Naive thymus-derived CD8-positive, alpha-beta T cell (primary cell): ENCODE results near the gene CCR5. TPM values are rescaled to one million over a fixed set of nuclear protein-coding genes. Genes with fewer than 3 reads are reported as not detected.

Experiments
- ATAC-seq, 2 donors: fragments of 150-1000 bp; cut with Tn5 transposase in 1 of 2; sonication (Bioruptor Pico), chemical (Tn5 transposase) in 1 of 2; 1 replicate in 1 of 2; 2 replicates in 1 of 2; pipeline ENCODE4 v1.10.0; 2021; ENCODE audit warnings: mild to moderate bottlenecking in 2 of 2, moderate library complexity in 2 of 2
- POLR2A ChIA-PET: fragments of 350-600 bp; sonication (Branson Sonifier 250); formaldehyde crosslinking; loops from one replicate; lab custom pipeline; 2021; ENCODE audit warnings: antibody characterized with exemption; lab: Charles Lee
- DNase-seq, 10 donors: peaks; one replicate each; pipeline versions ENCODE4 v3.0.0 to v3.0.0-alpha.2; 2020 to 2022
- H3K27ac Mint-ChIP-seq, 10 donors: one replicate each; pipeline ENCODE4 v1.8.0; 2020 to 2022; ENCODE audit warnings: mild to moderate bottlenecking in 10 of 10, mixed read lengths in 10 of 10, moderate library complexity in 4 of 10, inconsistent platforms in 1 of 10
- H3K27me3 Mint-ChIP-seq, 5 donors: one replicate each; pipeline ENCODE4 v1.8.0; 2021 to 2022; ENCODE audit warnings: mixed read lengths in 5 of 5
- H3K36me3 Mint-ChIP-seq, 3 donors: one replicate each; pipeline ENCODE4 v1.8.0; 2020 to 2022; ENCODE audit warnings: mixed read lengths in 3 of 3, mild to moderate bottlenecking in 2 of 3, inconsistent platforms in 1 of 3
- H3K4me1 Mint-ChIP-seq, 4 donors: one replicate each; pipeline ENCODE4 v1.8.0; 2021 to 2022; ENCODE audit warnings: mixed read lengths in 4 of 4
- H3K4me3 Mint-ChIP-seq, 10 donors: one replicate each; pipeline ENCODE4 v1.8.0; 2020 to 2022; ENCODE audit warnings: mild to moderate bottlenecking in 10 of 10, mixed read lengths in 10 of 10, moderate library complexity in 6 of 10, inconsistent platforms in 1 of 10
- H3K9me3 Mint-ChIP-seq, 9 donors: one replicate each; pipeline ENCODE4 v1.8.0; 2020 to 2022; ENCODE audit warnings: mixed read lengths in 9 of 9, mild to moderate bottlenecking in 3 of 9, inconsistent platforms in 1 of 9, moderate library complexity in 1 of 9
- polyA plus RNA-seq, 3 donors: library from polyadenylated mRNA; unstranded; fragments of 300-500 nt; fragmentation: Illumina TruSeq; gene quantifications; one replicate each; pipeline ENCODE4 v1.2.3, GENCODE V29; 2021
- total RNA-seq, 8 experiments: library from RNA in 2 of 8; stranded (reverse) in 2 of 8; gene quantifications; one replicate each; pipeline ENCODE4 v1.2.3 and lab custom pipeline; 2021 to 2026

CCR5 gene
- total and polyA plus RNA-seq, 5 experiments from 2014 or later, result 0.23 to 4.5 (median 0.37) TPM; not detected in 1

- no peak for ATAC-seq
- Mint-ChIP-seq H3K27ac (peak overlapping the region in 3 of 10 donors; percentile 13 to 90 (median 18)), H3K9me3 (peaks cover 0 to 3% (median 0%) of the 10 kb centered on the region in 9 donors), H3K27me3 (peaks cover 0 to 5% (median 1%) of the 10 kb centered on the region in 5 donors), H3K4me3 (peak overlapping the region in 1 of 10 donors; percentile 40), H3K36me3 (no peaks in the 10 kb centered on the region), H3K4me1 (peaks cover 25 to 57% (median 38%) of the 10 kb centered on the region in 4 donors)
- POLR2A ChIA-PET, result no interaction called here
- DNase-seq, result no peak
These were observed 34.7 kb downstream of the CCR5 start for GRCh38 chr3:46405301-46406019.

GRCh38 chr3:46406443-46406787 lies 35.7 kb downstream of the CCR5 start:
- H3K4me1 Mint-ChIP-seq, result peaks cover 25 to 57% (median 38%) of the 10 kb centered on the region in 4 donors

GRCh38 chr3:46406788-46407611 lies 36.3 kb downstream of the CCR5 start, which contains the start of the genes CCR5AS and CCRL2:
Gene CCR5AS (minus strand): TSS chr3:46407066.
Gene CCRL2 (plus strand): TSS chr3:46407259. CDS start chr3:46408080, 821 bp downstream.
- peaks cover 25 to 57% (median 38%) of the 10 kb centered on the region in 4 donors for H3K4me1 Mint-ChIP-seq
- peak within 1 kb of the TSS; percentile 81 to 90 (median 86) for H3K4me3 Mint-ChIP-seq

More at GRCh38 chr3:46406443-46406787, 35.7 kb downstream of the CCR5 start:
- DNase-seq (no peak), ATAC-seq (no peak)
- Mint-ChIP-seq H3K4me3 (peak overlapping the region in 9 of 10 donors; percentile 81 to 90 (median 86)), H3K27ac (peak overlapping the region in 9 of 10 donors; percentile 82 to 96 (median 90)), H3K9me3 (peaks cover 0 to 3% (median 0%) of the 10 kb centered on the region in 9 donors), H3K36me3 (no peaks in the 10 kb centered on the region), H3K27me3 (peaks cover 0 to 5% (median 1%) of the 10 kb centered on the region in 5 donors)
- POLR2A ChIA-PET, result interaction anchor here (0.8 kb wide), 1 partner anchor 18 kb away, joined by 6 read pairs; no protein-coding TSS in a partner anchor

GRCh38 chr3:46407970-46408369 lies 37.2 kb downstream of the CCR5 start:
- Mint-ChIP-seq H3K9me3 (peaks cover 0 to 1% (median 0%) of the 10 kb centered on the region in 9 donors), H3K4me1 (peaks cover 25 to 57% (median 38%) of the 10 kb centered on the region in 4 donors)

More at GRCh38 chr3:46406788-46407611, 36.3 kb downstream of the CCR5 start, which contains the start of the genes CCR5AS and CCRL2:
- DNase-seq (peak in 9 of 10 donors; percentile 2 to 68 (median 39)), ATAC-seq (peak; percentile 74 to 90)
- POLR2A ChIA-PET, result interaction anchor here (0.8 to 0.9 kb wide), 2 partner anchors 14 to 18 kb away, joined by 3 to 6 read pairs; no protein-coding TSS in a partner anchor
- Mint-ChIP-seq H3K9me3 (peaks cover 0 to 3% (median 0%) of the 10 kb centered on the region in 9 donors), H3K27me3 (peaks cover 0 to 4% (median 1%) of the 10 kb centered on the region in 5 donors), H3K36me3 (no peaks in the 10 kb centered on the region), H3K27ac (peak within 1 kb of the TSS; percentile 82 to 96 (median 92))

GRCh38 chr3:46408853-46409252 lies 38.1 kb downstream of the CCR5 start:
- no peak for DNase-seq
- H3K27me3 Mint-ChIP-seq, result peaks cover 0 to 1% (median 0%) of the 10 kb centered on the region in 5 donors
- H3K27ac Mint-ChIP-seq, result peak overlapping the region in 3 of 10 donors; percentile 6 to 53 (median 19)
- peak overlapping the region in 6 of 10 donors; percentile 7 to 86 (median 22) for H3K4me3 Mint-ChIP-seq
- H3K4me1 Mint-ChIP-seq, result peaks cover 25 to 57% (median 38%) of the 10 kb centered on the region in 4 donors
- H3K36me3 Mint-ChIP-seq, result no peaks in the 10 kb centered on the region
- no peak for ATAC-seq
- POLR2A ChIA-PET, result no interaction called here
- no peaks in the 10 kb centered on the region for H3K9me3 Mint-ChIP-seq

More at GRCh38 chr3:46407970-46408369, 37.2 kb downstream of the CCR5 start:
- H3K36me3 Mint-ChIP-seq, result no peaks in the 10 kb centered on the region
- H3K4me3 Mint-ChIP-seq, result peak overlapping the region; percentile 81 to 90 (median 86)
- peak overlapping the region in 9 of 10 donors; percentile 27 to 94 (median 90) for H3K27ac Mint-ChIP-seq
- DNase-seq, result no peak
- peaks cover 0 to 2% (median 1%) of the 10 kb centered on the region in 5 donors for H3K27me3 Mint-ChIP-seq
- POLR2A ChIA-PET, result interaction anchor here (0.6 to 0.9 kb wide), 2 partner anchors 13 to 547 kb away, joined by 3 read pairs; no protein-coding TSS in a partner anchor
- ATAC-seq, result no peak

DNA sequence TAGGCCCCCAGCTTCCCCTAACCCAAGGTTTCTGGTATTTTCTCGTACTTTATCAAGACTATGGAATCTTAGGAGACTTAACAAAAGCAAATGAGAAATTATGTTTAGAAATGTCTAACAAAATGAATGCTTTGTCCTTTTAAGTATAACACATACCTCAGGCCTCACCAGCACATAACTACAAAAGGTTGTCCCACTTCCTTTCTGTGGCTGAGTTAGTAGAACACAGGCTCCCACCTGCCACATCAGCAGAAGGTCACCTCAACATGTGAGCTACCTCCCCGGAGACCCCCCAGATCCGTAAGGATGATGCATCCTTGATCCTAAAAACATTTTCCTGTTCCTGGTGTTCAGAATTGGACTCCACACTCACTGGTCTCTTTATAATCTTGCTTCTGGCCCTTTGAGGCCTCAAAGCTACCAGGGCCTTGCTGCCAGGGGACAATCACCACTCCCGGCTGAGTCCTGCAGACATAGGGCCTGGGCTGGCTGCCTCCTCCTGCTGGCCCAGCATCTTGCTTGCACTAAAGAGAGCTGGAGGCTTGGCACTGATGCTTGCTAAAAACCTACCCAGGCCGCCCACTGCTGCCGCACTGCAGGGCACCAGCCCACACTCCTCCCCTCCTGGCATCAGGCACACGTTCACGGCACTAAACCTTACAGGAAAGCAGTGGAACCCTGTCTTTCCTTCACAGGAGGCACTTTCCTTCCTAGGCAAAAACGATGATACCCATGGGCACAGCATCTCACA lies 39.2 kb downstream of the CCR5 start:
- peak in 1 of 2 donors; percentile 26 for ATAC-seq
- peak overlapping the region in 8 of 10 donors; percentile 21 to 57 (median 38) for H3K4me3 Mint-ChIP-seq

GRCh38 chr3:46410669-46411068 lies 39.9 kb downstream of the CCR5 start:
- no peaks in the 10 kb centered on the region for H3K36me3 Mint-ChIP-seq
- H3K27ac Mint-ChIP-seq, result peak overlapping the region in 2 of 10 donors; percentile 3 to 51
- DNase-seq, result no peak

More for the DNA sequence above, 39.2 kb downstream of the CCR5 start:
- POLR2A ChIA-PET, result no interaction called here
- Mint-ChIP-seq H3K36me3 (no peaks in the 10 kb centered on the region), H3K4me1 (peaks cover 22 to 52% (median 38%) of the 10 kb centered on the region in 4 donors), H3K27ac (peak overlapping the region in 7 of 10 donors; percentile 12 to 70 (median 44)), H3K27me3 (peaks cover 0 to 1% (median 0%) of the 10 kb centered on the region in 5 donors), H3K9me3 (no peaks in the 10 kb centered on the region)
- peak in 1 of 10 donors; percentile 9 for DNase-seq

DNA sequence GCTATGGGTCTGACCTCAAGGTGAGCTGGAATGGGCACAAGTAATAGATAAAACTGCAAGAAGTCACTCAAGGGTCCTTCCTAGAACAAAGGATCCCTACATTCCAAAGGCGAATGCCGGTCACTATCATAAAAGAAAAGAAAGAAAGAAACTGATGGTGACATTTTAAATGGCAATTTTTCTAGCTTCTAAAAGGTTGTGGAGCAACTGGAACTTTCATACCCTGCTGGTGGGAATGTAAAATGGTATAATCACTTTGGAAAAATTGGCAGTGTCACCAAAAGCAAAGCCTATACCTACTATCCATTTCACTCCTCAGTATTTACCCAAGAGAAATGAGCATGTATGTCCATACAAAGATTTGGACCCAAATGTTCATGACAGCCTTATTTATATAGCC lies 40.5 kb downstream of the CCR5 start:
- POLR2A ChIA-PET, result no interaction called here
- no peaks in the 10 kb centered on the region for H3K36me3 Mint-ChIP-seq
- H3K27ac Mint-ChIP-seq, result no peak overlapping the region
- DNase-seq (no peak), ATAC-seq (no peak)
- no peak overlapping the region for H3K4me3 Mint-ChIP-seq
- peaks cover 0 to 1% (median 0%) of the 10 kb centered on the region in 5 donors for H3K27me3 Mint-ChIP-seq
- peaks cover 23 to 50% (median 44%) of the 10 kb centered on the region in 4 donors for H3K4me1 Mint-ChIP-seq
- no peaks in the 10 kb centered on the region for H3K9me3 Mint-ChIP-seq

More at GRCh38 chr3:46410669-46411068, 39.9 kb downstream of the CCR5 start:
- Mint-ChIP-seq H3K4me3 (no peak overlapping the region), H3K27me3 (peaks cover 0 to 1% (median 0%) of the 10 kb centered on the region in 5 donors), H3K4me1 (peaks cover 22 to 45% (median 41%) of the 10 kb centered on the region in 4 donors), H3K9me3 (no peaks in the 10 kb centered on the region)
- POLR2A ChIA-PET, result no interaction called here
- no peak for ATAC-seq

- Mint-ChIP-seq H3K4me3 (no peak overlapping the region), H3K4me1 (peaks cover 13 to 46% (median 35%) of the 10 kb centered on the region in 4 donors), H3K27me3 (peaks cover 0 to 1% (median 0%) of the 10 kb centered on the region in 5 donors), H3K27ac (no peak overlapping the region), H3K9me3 (no peaks in the 10 kb centered on the region), H3K36me3 (no peaks in the 10 kb centered on the region)
- POLR2A ChIA-PET, result no interaction called here
- DNase-seq (no peak), ATAC-seq (no peak)
These were observed 42.1 kb downstream of the CCR5 start for GRCh38 chr3:46412786-46413298.

DNA sequence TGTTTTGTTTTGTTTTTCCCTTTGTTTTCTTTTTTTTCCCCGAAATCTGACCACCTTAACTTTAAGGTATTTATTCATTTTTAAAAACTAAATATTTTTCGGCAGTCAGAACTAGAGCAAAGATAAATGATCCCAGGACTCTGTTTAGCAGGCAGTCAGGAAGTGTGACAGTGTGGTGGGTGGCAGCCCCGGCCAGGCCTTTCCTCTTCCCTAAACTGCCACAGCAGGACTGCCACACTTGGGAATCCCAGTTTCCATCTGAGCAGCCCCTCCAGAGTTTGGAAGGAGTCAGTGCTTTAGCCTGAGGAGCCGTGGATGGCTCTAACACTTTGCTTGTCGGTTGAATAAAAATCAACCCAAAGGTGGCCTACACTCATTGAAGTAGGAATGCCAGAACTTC lies 43.2 kb downstream of the CCR5 start:
- Mint-ChIP-seq H3K27me3 (peaks cover 0 to 1% (median 0%) of the 10 kb centered on the region in 5 donors), H3K9me3 (no peaks in the 10 kb centered on the region), H3K27ac (no peak overlapping the region), H3K4me3 (no peak overlapping the region), H3K36me3 (no peaks in the 10 kb centered on the region), H3K4me1 (peaks cover 9 to 36% (median 25%) of the 10 kb centered on the region in 4 donors)
- no peak for ATAC-seq
- POLR2A ChIA-PET, result no interaction called here
- no peak for DNase-seq

DNA sequence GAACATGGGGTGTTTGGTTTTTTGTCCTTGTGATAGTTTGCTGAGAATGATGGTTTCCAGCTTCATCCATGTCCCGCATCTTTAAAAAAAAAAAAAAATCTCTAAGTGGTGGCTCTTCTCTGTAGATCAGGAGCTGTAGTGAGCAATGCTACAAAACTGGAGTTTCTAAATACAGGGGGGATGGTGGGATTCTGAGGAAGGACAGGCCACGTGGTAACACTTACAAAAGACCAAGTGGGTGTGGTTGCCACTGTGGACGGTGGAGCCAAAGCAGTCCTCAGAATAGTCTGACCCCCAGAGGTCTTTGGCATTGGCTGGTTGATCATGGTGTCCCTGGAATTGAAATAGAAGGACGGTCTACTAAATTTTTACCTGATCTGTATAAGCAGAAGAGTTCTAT lies 44.0 kb downstream of the CCR5 start:
- Mint-ChIP-seq H3K36me3 (no peaks in the 10 kb centered on the region), H3K4me3 (no peak overlapping the region), H3K9me3 (no peaks in the 10 kb centered on the region), H3K27me3 (peaks cover 0 to 1% (median 0%) of the 10 kb centered on the region in 5 donors), H3K27ac (no peak overlapping the region), H3K4me1 (peaks cover 6 to 28% (median 19%) of the 10 kb centered on the region in 4 donors)
- ATAC-seq (no peak), DNase-seq (no peak)
- POLR2A ChIA-PET, result no interaction called here
